ENCODE measurements around the gene PTGDR. TPM values are rescaled to one million over a fixed set of nuclear protein-coding genes. Genes with fewer than 3 reads are reported as not detected.

Gene PTGDR
- total and polyA plus RNA-seq, 10 of the 15 experiments (the other 5 are each of a cell fraction or from before 2014, with no cell fraction given), result not detected

DNA sequence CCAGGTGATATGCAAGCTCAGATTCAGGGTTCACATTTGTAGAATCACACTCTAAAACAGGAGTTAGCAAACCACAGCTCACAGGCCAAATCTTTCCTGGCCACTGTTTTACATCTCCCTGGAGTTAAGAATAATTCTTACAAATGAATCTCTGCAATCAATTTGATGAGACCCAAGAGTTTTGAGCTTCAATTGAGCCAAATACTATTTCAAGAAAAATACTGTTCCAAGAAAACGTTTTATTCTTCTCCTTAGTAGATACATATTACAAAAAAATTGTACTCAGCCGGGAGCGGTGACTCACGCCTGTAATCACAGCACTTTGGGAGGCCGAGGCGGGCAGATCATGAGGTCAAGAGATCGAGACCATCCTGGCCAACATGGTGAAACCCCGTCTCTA is 2.5 kb downstream of the PTGDR start:
- Histone ChIP-seq H3K9ac (ENCODE audit: control insufficient read depth, insufficient read depth, low read length) (no peak overlapping the region), H3K27ac (ENCODE audit: control insufficient read depth, insufficient read depth) (no peak overlapping the region), H3K4me1 (ENCODE audit: control insufficient read depth, insufficient read depth, low read length) (no peaks in the 10 kb centered on the region), H2AFZ (ENCODE audit: control insufficient read depth, low read depth, low read length) (no peak overlapping the region), H3K4me2 (ENCODE audit: control insufficient read depth, insufficient read depth) (no peak overlapping the region), H3K36me3 (ENCODE audit: control insufficient read depth in 2 of 2, insufficient read depth in 2 of 2, low read length in 1 of 2) (no peaks in the 10 kb centered on the region), H3K79me2 (ENCODE audit: control insufficient read depth, insufficient read depth, low read length) (no peaks in the 10 kb centered on the region), H4K20me1 (ENCODE audit: control insufficient read depth, insufficient read depth) (no peaks in the 10 kb centered on the region), H3K27me3 (replicated peaks in 1 of 2; ENCODE audit: control insufficient read depth in 2 of 2, insufficient read depth in 2 of 2, low read length in 1 of 2) (peaks cover 12 to 19% of the 10 kb centered on the region in 2 experiments), H3K9me3 (replicated peaks; ENCODE audit: control insufficient read depth, insufficient read depth, low read length) (peaks cover 3% of the 10 kb centered on the region; the same call in 1 of the 3 replicates), H3K4me3 (no peak overlapping the region)
- WGBS (ENCODE audit: insufficient coverage, insufficient replicate concordance, low lambda C conversion rate, missing lambda C conversion rate), result 63% methylated on average over 8 of the region's 8 CpGs
- POLR2A ChIA-PET, result no interaction called here
- no TSS peak for BruUV-seq (replicated peaks)
- intact Hi-C loops (cut with micrococcal nuclease; ENCODE audit: unreplicated experiment) (loop anchor here (5.0 kb wide), 1 partner anchor 273 kb away; no protein-coding TSS in a partner anchor), in situ Hi-C loops (cut with MboI) (loop anchor here (10.0 kb wide), 1 partner anchor 225 kb away; no protein-coding TSS in a partner anchor)
- RAD21 ChIA-PET (ENCODE audit: unreplicated experiment), result no interaction called here
- TF ChIP-seq, protein P1, sequence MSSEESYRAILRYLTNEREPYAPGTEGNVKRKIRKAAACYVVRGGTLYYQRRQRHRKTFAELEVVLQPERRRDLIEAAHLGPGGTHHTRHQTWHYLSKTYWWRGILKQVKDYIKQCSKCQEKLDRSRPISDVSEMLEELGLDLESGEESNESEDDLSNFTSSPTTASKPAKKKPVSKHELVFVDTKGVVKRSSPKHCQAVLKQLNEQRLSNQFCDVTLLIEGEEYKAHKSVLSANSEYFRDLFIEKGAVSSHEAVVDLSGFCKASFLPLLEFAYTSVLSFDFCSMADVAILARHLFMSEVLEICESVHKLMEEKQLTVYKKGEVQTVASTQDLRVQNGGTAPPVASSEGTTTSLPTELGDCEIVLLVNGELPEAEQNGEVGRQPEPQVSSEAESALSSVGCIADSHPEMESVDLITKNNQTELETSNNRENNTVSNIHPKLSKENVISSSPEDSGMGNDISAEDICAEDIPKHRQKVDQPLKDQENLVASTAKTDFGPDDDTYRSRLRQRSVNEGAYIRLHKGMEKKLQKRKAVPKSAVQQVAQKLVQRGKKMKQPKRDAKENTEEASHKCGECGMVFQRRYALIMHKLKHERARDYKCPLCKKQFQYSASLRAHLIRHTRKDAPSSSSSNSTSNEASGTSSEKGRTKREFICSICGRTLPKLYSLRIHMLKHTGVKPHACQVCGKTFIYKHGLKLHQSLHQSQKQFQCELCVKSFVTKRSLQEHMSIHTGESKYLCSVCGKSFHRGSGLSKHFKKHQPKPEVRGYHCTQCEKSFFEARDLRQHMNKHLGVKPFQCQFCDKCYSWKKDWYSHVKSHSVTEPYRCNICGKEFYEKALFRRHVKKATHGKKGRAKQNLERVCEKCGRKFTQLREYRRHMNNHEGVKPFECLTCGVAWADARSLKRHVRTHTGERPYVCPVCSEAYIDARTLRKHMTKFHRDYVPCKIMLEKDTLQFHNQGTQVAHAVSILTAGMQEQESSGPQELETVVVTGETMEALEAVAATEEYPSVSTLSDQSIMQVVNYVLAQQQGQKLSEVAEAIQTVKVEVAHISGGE (CRISPR knock-in tag; IDR thresholded peaks at IDR 0.05), result no peak
- TF ChIP-seq CREM (IDR thresholded peaks at IDR 0.05; ENCODE audit: low read depth), result no peak
- TF ChIP-seq NR2F1 (conservative IDR thresholded peaks at IDR 0.05), result no peak
- no peak for TF ChIP-seq FOXK2 (IDR thresholded peaks at IDR 0.05)
- TF ChIP-seq SUPT20H (IDR thresholded peaks at IDR 0.05; ENCODE audit: borderline replicate concordance, control insufficient read depth, low read depth, low read length), result no peak
- TF ChIP-seq IKZF1 (conservative IDR thresholded peaks at IDR 0.05), result no peak
- no peak for TF ChIP-seq NFYA (IDR thresholded peaks at IDR 0.05; ENCODE audit: borderline replicate concordance, low read depth, low read length)
- no peak for TF ChIP-seq TAF1 (IDR thresholded peaks at IDR 0.05; ENCODE audit: borderline replicate concordance, low read depth, low read length)
- TF ChIP-seq POLR2AphosphoS5 (IDR thresholded peaks at IDR 0.05; ENCODE audit: low read length), result no peak
- TF ChIP-seq MYB (IDR thresholded peaks at IDR 0.05; ENCODE audit: borderline replicate concordance, low read depth, low read length), result no peak
- no peak for TF ChIP-seq POLR2AphosphoS2 (IDR thresholded peaks at IDR 0.05; ENCODE audit: low read depth, low read length)
- TF ChIP-seq SPI1 (IDR thresholded peaks at IDR 0.05; ENCODE audit: borderline replicate concordance, insufficient read depth, low read depth, low read length), result no peak
- no peak for TF ChIP-seq TCF12 (IDR thresholded peaks at IDR 0.05; ENCODE audit: low read depth, low read length)
- no peak for TF ChIP-seq RFX5 (IDR thresholded peaks at IDR 0.05; ENCODE audit: low read depth, low read length)
- TF ChIP-seq ZNF274 (IDR thresholded peaks at IDR 0.05; ENCODE audit: insufficient read depth, insufficient read length), result no peak
- TF ChIP-seq, protein P2, sequence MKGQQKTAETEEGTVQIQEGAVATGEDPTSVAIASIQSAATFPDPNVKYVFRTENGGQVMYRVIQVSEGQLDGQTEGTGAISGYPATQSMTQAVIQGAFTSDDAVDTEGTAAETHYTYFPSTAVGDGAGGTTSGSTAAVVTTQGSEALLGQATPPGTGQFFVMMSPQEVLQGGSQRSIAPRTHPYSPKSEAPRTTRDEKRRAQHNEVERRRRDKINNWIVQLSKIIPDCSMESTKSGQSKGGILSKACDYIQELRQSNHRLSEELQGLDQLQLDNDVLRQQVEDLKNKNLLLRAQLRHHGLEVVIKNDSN (IDR thresholded peaks at IDR 0.05; ENCODE audit: borderline replicate concordance, extremely low read length, insufficient read depth, low read depth, low read length), result no peak
- no peak for TF ChIP-seq KDM1A (IDR thresholded peaks at IDR 0.05; ENCODE audit: borderline replicate concordance)
- TF ChIP-seq FOS (IDR thresholded peaks at IDR 0.05; ENCODE audit: borderline replicate concordance, extremely low read depth, insufficient read length), result no peak
- no peak for TF ChIP-seq BHLHE40 (IDR thresholded peaks at IDR 0.05; ENCODE audit: borderline replicate concordance in 1 of 2, low read depth in 2 of 2, low read length in 1 of 2)
- no peak for TF ChIP-seq MYC (IDR thresholded peaks at IDR 0.05; ENCODE audit: insufficient read depth, insufficient read length, insufficient replicate concordance, low read length, severe bottlenecking)
- FAIRE-seq, result no peak
- ATAC-seq, result no peak
- SMC1A ChIA-PET (ENCODE audit: uncharacterized antibody, unreplicated experiment), result no interaction called here
- CTCF ChIA-PET, result interaction anchor here (0.9 kb wide), 1 partner anchor 9 kb away, joined by 3 read pairs; no protein-coding TSS in a partner anchor
- no peak for DNase-seq (ENCODE audit: low read depth, low spot score)
